ENCODE data around the gene LHFPL6. TPM values are rescaled to one million over a fixed set of nuclear protein-coding genes. Genes with fewer than 3 reads are reported as not detected.

The LHFPL6 gene
- total RNA-seq, 2 donors from 2014 or later: 99.0 to 115 TPM

DNA sequence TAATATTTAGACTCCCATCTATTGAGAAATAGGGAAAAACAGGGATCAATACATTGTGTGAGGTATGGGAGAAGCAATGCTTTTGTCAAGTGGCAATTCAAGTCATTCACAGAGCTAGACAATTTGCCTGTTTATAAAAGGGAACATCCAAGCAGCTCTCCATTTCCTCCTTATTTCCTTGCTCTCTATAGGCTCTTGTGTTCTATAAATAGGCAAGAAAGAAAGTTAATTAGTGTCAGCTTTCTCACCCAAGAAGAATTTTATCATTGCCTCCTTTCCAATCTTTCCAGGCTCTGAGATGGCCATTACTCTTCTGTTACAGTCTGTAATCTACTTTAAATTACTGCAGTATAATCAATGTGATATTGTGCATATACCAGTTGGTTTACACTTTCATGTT, 199.9 kb downstream of the LHFPL6 start:
- Histone ChIP-seq H3K36me3 (no peaks in the 10 kb centered on the region), H3K4me1 (ENCODE audit: control insufficient read depth in 1 of 2, low read depth in 2 of 2) (peaks cover 4 to 29% of the 10 kb centered on the region in 2 donors), H3K4me3 (no peak overlapping the region), H3K27me3 (replicated peaks; ENCODE audit: insufficient read depth) (no peaks in the 10 kb centered on the region), H3K9me3 (no peaks in the 10 kb centered on the region), H3K27ac (no peak overlapping the region)
- TF ChIP-seq, protein P1, sequence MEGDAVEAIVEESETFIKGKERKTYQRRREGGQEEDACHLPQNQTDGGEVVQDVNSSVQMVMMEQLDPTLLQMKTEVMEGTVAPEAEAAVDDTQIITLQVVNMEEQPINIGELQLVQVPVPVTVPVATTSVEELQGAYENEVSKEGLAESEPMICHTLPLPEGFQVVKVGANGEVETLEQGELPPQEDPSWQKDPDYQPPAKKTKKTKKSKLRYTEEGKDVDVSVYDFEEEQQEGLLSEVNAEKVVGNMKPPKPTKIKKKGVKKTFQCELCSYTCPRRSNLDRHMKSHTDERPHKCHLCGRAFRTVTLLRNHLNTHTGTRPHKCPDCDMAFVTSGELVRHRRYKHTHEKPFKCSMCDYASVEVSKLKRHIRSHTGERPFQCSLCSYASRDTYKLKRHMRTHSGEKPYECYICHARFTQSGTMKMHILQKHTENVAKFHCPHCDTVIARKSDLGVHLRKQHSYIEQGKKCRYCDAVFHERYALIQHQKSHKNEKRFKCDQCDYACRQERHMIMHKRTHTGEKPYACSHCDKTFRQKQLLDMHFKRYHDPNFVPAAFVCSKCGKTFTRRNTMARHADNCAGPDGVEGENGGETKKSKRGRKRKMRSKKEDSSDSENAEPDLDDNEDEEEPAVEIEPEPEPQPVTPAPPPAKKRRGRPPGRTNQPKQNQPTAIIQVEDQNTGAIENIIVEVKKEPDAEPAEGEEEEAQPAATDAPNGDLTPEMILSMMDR (IDR thresholded peaks at IDR 0.05): no peak
- no peak for DNase-seq (ENCODE audit: low spot score)
- ATAC-seq (ENCODE audit: insufficient number of reproducible peaks, low FRiP score, low read depth): no peak

DNA sequence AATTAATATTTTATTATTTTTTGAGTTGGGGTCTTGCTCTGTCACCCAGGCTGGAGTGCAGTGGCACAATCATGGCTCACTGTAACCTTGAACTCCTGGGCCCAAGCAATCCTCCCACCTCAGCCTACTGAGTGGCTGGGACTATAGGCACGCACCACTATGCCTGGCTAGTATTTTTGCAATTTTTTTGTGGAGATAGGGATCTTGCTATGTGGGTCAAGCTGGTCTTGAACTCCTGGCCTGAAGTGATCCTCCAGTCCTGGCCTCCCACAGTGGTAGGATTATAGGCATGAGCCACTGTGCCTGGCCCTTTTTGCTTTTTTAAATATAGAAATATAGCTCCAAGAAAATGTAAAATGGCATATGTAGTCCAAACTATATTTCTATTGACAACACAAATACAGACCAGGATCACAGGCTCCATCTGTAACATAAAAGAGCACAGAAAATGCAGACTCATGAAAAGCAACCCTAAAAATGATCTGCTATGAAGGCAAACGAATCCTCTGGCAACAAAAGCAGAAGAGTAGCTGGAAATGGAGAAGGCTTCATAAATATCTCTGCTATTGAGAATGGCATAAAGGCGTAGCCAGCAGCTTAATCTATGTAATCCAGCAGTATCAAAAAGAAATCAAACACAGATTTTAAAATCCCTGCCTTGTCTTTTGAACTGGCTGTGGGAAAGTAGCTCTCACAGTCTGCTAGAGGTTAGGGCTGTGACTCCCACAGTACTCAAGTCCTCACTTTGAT, 200.6 kb downstream of the LHFPL6 start:
- Histone ChIP-seq H3K4me1 (ENCODE audit: control insufficient read depth in 1 of 2, low read depth in 2 of 2) (peaks cover 8 to 29% of the 10 kb centered on the region in 2 donors), H3K27me3 (replicated peaks; ENCODE audit: insufficient read depth) (no peaks in the 10 kb centered on the region), H3K27ac (no peak overlapping the region), H3K4me3 (no peak overlapping the region), H3K36me3 (no peaks in the 10 kb centered on the region), H3K9me3 (no peaks in the 10 kb centered on the region)
- no peak for ATAC-seq (ENCODE audit: insufficient number of reproducible peaks, low FRiP score, low read depth)
- DNase-seq (ENCODE audit: low spot score): no peak
- TF ChIP-seq, protein P1 (IDR thresholded peaks at IDR 0.05): no peak

DNA sequence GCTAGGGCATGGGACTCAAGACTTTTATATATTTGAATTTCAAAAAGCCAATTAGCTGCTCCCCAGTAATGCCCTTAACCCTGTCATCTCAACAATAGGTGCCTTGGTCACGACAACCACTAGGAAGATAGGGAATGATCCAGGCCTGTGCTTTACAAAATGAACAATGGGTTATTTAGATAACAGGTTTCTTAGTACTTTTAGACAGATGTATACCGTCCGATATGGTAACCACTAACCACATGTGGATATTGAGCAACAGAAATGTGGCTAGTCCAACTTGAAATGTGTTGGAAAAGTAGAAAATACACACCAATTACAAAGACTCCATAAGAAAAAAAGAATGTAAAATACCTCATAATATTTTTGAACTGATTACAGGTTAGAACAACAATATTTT, 201.2 kb downstream of the LHFPL6 start:
- H3K27ac ChIP-seq: no peak overlapping the region

DNA sequence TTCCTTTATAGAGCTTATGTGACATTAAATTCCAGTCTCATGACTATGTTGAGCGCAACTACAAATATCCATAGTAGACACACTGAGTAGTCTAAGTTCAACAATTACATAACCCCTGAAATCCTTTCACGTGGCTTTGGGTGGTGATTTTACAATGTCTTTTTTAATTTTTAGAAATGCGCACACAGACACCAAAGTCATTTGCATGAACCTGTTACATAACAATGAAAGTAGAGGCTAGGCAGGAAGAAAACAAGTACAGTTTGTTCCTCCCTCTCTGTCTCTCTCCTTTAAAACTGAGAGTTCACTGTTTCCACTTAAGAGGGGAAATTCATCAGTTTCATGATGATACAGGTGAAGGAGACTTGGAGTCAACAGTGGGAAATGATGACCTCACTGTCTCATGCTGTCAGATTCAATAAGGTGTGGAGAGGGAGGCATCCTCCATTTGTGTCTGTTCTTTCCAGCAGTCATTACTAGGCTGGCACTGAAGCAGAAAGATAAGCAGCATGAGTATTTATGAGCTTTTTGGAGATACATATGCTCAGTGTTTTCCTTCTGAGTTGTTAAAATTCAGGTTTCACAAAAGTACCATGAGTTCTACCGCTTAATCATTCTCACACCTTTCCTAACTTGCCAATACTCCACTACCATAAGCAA, 201.8 kb downstream of the LHFPL6 start:
- no peak for DNase-seq (ENCODE audit: low spot score)
- ATAC-seq (ENCODE audit: insufficient number of reproducible peaks, low FRiP score, low read depth): no peak
- H3K36me3 ChIP-seq: no peaks in the 10 kb centered on the region
- no peaks in the 10 kb centered on the region for H3K27me3 ChIP-seq (replicated peaks; ENCODE audit: insufficient read depth)
- TF ChIP-seq, protein P1 (IDR thresholded peaks at IDR 0.05): no peak
- H3K4me1 ChIP-seq (ENCODE audit: control insufficient read depth in 1 of 2, low read depth in 2 of 2): peaks cover 11 to 33% of the 10 kb centered on the region in 2 donors
- no peak overlapping the region for H3K4me3 ChIP-seq
- H3K27ac ChIP-seq: no peak overlapping the region
- H3K9me3 ChIP-seq: no peaks in the 10 kb centered on the region

More for the DNA sequence above, 201.2 kb downstream of the LHFPL6 start:
- Histone ChIP-seq H3K4me3 (no peak overlapping the region), H3K9me3 (no peaks in the 10 kb centered on the region), H3K36me3 (no peaks in the 10 kb centered on the region), H3K4me1 (ENCODE audit: control insufficient read depth in 1 of 2, low read depth in 2 of 2) (peaks cover 9 to 29% of the 10 kb centered on the region in 2 donors), H3K27me3 (replicated peaks; ENCODE audit: insufficient read depth) (no peaks in the 10 kb centered on the region)
- DNase-seq (ENCODE audit: low spot score) (no peak), ATAC-seq (ENCODE audit: insufficient number of reproducible peaks, low FRiP score, low read depth) (no peak)
- TF ChIP-seq, protein P1 (IDR thresholded peaks at IDR 0.05): no peak

DNA sequence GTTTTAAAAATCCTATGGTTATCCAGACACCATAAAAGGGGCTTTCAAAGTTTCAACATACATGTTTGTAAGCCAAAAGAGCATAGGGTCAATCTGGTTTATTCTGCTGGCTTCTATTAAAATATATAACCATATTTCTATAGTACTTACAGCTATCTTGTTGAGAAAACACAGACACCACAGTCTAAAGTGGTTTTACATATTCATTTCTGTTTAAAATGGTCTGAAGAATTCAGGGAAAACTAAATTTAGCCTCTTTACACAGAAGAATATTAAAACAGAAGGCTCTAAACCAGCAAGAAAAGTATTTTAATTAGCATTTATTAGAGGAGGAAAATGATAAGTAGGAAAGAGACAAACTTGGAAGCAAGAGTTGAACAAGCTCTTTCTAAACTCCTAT, 203.9 kb downstream of the LHFPL6 start:
- TF ChIP-seq, protein P1 (IDR thresholded peaks at IDR 0.05): no peak
- H3K27ac ChIP-seq: no peak overlapping the region
- H3K27me3 ChIP-seq (replicated peaks; ENCODE audit: insufficient read depth): no peaks in the 10 kb centered on the region
- H3K4me3 ChIP-seq: no peak overlapping the region
- H3K36me3 ChIP-seq: no peaks in the 10 kb centered on the region
- H3K4me1 ChIP-seq (ENCODE audit: control insufficient read depth in 1 of 2, low read depth in 2 of 2): peaks cover 18 to 50% of the 10 kb centered on the region in 2 donors
- DNase-seq (ENCODE audit: low spot score): no peak
- no peaks in the 10 kb centered on the region for H3K9me3 ChIP-seq
- no peak for ATAC-seq (ENCODE audit: insufficient number of reproducible peaks, low FRiP score, low read depth)
